ENCODE results near the gene TSPAN10.

Gene TSPAN10

GRCh38 chr17:81690549-81690948 is 53.6 kb downstream of the TSPAN10 start:
- no peak for DNase-seq

- DNase-seq: no peak
Observed at GRCh38 chr17:81691196-81691595, 54.2 kb downstream of the TSPAN10 start.

- no peak for DNase-seq
Observed at GRCh38 chr17:81691608-81692007, 54.6 kb downstream of the TSPAN10 start.

GRCh38 chr17:81693509-81694210 is 56.7 kb downstream of the TSPAN10 start:
- DNase-seq: no peak

GRCh38 chr17:81694810-81695209 is 57.8 kb downstream of the TSPAN10 start:
- no peak for DNase-seq

GRCh38 chr17:81695211-81695610 is 58.2 kb downstream of the TSPAN10 start:
- DNase-seq: no peak

GRCh38 chr17:81695801-81696200 is 58.8 kb downstream of the TSPAN10 start:
- DNase-seq: no peak

GRCh38 chr17:81696218-81696941 is 59.4 kb downstream of the TSPAN10 start:
- DNase-seq: no peak

- no peak for DNase-seq
Observed at GRCh38 chr17:81697261-81698044, 60.5 kb downstream of the TSPAN10 start.
